Activated CD4-positive, alpha-beta T cell treated with anti-CD3 and anti-CD28 coated beads for 4 hours (primary cell): Measurements from ENCODE around the gene RTN4IP1.
A peak's percentile ranks its signal among the peaks of the same experiment; 100 is the strongest.

Source experiments
- DNase-seq, 2 donors: peaks; one replicate each; pipeline ENCODE4 v3.0.0-alpha.2; 2020

The RTN4IP1 gene

GRCh38 chr6:106540907-106541306, 88.4 kb downstream of the RTN4IP1 start:
- no peak for DNase-seq

- no peak for DNase-seq
Observed at GRCh38 chr6:106540432-106540831, 88.9 kb downstream of the RTN4IP1 start.

GRCh38 chr6:106539936-106540335, 89.4 kb downstream of the RTN4IP1 start:
- no peak for DNase-seq

- DNase-seq = no peak
Observed at GRCh38 chr6:106538145-106538544, 91.2 kb downstream of the RTN4IP1 start.

- DNase-seq = no peak
Observed at GRCh38 chr6:106537662-106538061, 91.6 kb downstream of the RTN4IP1 start.

GRCh38 chr6:106536851-106537250, 92.4 kb downstream of the RTN4IP1 start:
- no peak for DNase-seq

GRCh38 chr6:106536357-106536756, 92.9 kb downstream of the RTN4IP1 start:
- no peak for DNase-seq

GRCh38 chr6:106535012-106535411, 94.3 kb downstream of the RTN4IP1 start:
- DNase-seq = no peak

- DNase-seq = peak; percentile 71 to 74
Observed at GRCh38 chr6:106534564-106534982, 94.7 kb downstream of the RTN4IP1 start.

- no peak for DNase-seq
Observed at GRCh38 chr6:106534004-106534403, 95.3 kb downstream of the RTN4IP1 start.

- no peak for DNase-seq
Observed at GRCh38 chr6:106533054-106533453, 96.2 kb downstream of the RTN4IP1 start.

GRCh38 chr6:106530502-106530901, 98.8 kb downstream of the RTN4IP1 start:
- no peak for DNase-seq

GRCh38 chr6:106530026-106530425, 99.3 kb downstream of the RTN4IP1 start:
- DNase-seq = no peak

GRCh38 chr6:106529438-106529837, 99.9 kb downstream of the RTN4IP1 start:
- DNase-seq = no peak

- DNase-seq = no peak
Observed at GRCh38 chr6:106528521-106528920, 100.8 kb downstream of the RTN4IP1 start.

GRCh38 chr6:106527979-106528378, 101.3 kb downstream of the RTN4IP1 start:
- DNase-seq = no peak

- DNase-seq = no peak
Observed at GRCh38 chr6:106527117-106527516, 102.2 kb downstream of the RTN4IP1 start.

GRCh38 chr6:106525882-106526275, 103.4 kb downstream of the RTN4IP1 start:
- no peak for DNase-seq

- no peak for DNase-seq
Observed at GRCh38 chr6:106525107-106525881, 104.0 kb downstream of the RTN4IP1 start.

- DNase-seq = no peak
Observed at GRCh38 chr6:106522562-106523250, 106.6 kb downstream of the RTN4IP1 start.
